IPS DF 4.7 (cell line): ENCODE measurements around the gene SUSD4.

Experiments
- DNase-seq: peaks from one replicate; pipeline ENCODE4 v3.0.0-alpha.2; 2013; ENCODE audit warnings: low spot score; ENCODE audit errors: extremely low read depth

The SUSD4 gene

DNA sequence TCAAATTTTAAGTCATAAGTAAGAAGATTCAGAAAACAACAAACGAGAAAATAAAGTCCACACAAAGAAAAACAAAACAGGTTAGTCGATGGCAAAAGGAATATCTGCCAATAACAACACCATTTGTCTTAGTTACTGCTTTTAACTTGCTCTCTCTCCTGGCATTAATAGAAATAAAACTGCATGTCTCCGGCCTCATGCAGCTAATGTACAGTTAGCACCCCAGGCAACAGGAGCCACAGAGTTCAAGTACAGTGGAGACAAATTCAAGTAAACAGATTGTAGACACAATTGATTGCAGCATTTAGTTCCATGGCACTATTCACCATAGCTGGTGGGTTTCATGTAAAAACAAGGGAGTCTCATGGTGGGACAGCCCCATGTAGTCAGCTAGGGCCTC lies 33.5 kb downstream of the SUSD4 start:
- no peak for DNase-seq

DNA sequence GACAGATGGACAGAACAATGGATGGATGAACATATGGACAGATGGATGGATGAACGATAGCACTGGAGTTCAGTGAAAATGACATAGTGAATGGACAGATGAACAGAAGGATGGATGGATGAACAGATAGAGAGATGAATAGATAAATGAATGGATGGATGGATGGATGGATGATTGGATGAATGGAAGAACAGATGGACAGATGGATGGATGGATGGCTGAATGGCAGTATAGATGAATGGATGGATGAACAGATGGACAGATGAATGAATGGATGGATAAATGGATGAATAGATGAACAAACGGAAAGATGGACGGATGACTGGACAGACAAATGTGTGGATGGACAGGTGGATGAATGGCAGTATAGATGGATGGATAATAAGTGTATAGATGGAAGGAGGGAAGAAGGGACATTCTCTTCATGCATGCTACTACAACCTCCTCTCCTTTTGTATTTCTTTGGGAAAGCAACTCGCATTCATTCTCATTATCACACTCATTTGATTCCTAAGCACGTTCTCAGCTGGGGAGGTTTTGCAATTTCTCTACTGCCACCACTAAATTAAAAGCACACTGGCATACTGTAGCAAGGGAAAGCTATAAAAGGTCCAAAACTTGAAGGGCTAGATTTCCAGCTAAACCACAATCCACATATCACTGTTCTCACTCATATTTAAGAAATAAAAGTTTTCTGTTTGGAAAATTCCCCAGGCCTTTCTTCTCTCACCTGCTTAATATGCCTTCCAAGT lies 34.1 kb downstream of the SUSD4 start:
- no peak for DNase-seq

DNA sequence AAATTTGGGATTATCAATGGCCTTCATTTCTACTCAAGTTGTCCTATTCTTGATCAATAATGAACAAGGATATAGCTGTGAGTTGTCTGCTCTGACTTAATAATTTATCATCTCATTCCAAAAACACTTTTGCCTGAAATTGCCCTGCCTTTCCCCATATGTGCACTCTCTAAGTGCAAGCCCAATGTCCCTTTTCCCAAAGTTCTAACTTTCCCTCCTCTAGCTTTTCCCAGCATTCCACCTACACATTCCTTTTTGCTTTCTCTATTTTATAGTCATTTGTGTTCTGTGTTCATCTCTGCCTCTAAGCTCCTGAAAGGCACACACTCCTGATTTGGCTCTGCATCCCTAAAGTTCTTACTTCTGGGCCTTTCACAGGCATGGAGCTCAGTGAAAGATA lies 34.7 kb downstream of the SUSD4 start:
- no peak for DNase-seq

DNA sequence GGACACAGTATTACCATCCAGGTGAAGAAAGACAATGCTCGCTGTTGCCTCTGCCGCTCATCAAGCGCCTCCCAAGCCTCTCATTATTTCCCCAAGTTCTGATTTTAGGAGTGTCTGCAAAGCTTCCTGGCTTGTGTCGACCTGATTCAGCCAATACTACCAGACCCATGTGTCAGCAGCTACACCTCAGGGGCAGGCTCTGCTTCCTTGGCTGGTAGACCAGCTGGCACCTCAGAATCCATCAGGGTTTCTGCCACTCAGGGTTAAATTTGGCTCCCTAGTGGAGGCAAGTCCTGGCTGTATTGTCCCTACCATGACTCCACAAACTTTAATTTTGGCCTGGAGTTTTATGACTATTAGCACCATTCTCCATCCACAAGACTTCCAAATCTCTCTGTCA lies 35.4 kb downstream of the SUSD4 start:
- DNase-seq, result no peak

DNA sequence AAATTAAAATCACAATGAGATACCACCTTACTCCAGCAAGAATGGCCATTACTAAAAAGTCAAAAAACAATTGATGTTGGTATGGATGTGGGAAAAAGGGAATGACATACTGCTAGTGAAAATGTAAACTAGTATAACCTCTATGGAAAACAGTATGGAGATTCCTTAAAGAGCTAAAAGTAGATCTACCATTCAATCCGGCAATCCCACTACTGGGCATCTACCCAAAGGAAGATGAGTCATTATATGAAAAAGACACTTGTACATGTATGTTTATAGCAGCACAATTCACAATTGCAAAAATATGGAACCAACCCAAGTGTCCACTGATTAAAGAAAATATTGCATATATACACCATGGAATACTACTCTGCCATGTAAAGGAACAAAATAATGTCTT lies 37.2 kb downstream of the SUSD4 start:
- DNase-seq, result no peak

DNA sequence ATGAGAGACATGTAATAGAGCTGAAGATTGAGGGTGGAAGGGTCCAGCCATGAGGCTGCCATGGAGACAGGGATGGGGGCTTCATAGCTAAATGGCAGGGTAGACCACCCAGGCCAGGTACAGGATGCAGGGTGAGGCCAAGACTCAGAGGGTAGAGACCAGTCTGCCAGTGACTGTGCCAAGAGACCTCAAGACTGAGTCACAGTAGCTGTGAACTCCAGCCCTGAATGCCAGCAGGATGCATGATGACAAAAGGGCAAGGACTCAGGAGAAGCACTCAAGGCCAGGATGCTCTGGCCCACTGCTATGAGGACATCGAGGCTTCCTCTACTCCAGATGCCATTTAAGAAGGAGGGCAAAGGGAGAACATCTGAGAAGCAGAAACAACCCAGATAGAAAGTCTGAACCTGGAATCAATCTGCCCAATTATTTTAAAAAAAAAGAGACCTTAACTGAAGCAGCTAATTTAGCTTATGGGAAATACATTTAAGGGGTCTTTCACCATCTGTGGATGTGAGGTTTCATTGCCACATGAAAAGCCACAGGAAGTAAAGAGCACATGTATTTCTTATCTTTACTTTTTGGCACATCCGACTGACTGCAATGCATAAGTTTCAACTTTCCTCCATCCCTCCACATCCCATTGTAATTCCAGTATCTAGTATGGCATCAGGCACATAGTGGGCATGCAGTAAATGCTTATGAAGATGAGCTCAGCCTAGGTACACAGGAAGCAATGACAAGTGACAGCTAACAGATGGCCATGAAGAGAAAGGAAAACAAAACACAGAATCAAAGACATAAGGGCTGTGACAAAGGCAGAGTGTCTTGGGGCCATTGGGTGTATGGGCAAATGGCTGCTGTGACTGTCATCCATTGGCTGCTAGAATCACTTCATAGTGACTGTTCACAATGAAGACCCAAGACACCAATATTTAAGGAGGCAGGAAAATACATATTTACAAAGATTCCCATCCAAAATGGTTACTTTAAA lies 40.2 kb downstream of the SUSD4 start:
- no peak for DNase-seq

DNA sequence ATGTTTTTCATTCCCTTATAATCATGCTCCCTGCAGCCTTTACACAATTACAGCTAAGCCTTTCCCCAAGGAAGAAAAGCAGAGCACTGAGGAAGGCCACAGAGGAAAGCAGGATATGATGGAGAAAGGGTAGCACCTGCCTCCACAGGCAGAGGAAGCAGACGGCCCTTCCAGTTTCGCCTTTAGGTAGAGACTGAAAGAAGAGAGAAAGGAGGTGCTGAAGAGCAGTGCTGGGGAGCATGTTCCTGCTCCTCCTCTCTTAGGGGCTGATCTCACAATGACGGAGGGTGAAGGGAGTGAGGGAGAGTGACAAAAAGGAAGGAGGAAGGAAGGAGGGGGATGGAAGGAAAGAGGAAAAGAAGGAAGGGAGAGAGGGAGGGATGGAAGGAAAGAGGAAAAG lies 41.1 kb downstream of the SUSD4 start:
- no peak for DNase-seq

DNA sequence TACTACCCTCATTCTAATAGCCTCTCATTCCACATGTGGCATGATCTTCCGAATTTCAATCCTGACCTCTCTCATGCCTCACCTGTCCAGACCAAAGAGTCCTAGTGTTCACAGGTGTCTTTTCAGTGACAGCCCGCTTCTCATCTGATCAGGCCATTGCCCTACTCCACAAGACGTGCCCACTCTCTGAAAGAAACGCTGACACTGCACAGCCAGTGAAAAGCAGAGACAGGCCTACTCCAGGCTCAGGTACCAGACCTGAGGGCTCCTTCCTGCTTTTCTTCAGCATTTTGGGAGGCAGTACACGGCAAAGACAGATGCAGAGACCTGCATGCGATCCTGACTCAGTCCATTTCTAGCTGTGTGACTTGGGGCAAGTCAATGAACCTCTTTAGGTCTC lies 43.0 kb downstream of the SUSD4 start:
- DNase-seq, result no peak

DNA sequence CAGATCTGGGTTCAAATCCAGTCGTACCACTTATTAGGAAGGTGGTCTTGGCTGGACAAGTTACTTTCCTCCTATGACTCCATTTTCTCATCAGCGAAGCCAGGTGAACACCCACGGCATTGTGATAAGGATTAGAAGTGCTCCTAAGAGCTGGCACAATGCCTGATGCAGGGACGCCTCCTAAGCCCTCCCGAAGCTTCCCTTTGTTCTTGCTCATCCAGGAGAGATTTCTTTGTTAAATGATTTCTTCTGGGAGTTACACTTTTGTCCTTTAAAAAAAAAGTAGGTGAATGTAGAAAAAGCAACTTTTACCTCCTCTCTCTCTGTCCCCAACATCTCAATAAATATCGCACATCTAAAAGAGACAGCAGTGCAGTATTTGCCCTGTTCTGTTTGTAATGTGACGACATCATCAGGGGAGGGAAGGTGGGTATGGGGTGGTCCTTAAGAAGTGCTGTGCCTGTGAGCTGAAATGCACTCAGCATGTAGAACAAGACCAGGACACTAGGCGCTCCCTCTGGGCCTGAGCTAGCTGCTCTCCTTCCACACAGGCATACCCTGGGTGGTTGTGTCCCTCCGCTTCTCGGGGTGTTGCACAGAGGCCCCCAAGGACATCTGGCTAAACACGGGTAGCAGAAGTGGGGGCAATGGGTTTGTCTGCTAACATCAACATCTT lies 43.9 kb downstream of the SUSD4 start:
- DNase-seq, result peak; percentile 5

DNA sequence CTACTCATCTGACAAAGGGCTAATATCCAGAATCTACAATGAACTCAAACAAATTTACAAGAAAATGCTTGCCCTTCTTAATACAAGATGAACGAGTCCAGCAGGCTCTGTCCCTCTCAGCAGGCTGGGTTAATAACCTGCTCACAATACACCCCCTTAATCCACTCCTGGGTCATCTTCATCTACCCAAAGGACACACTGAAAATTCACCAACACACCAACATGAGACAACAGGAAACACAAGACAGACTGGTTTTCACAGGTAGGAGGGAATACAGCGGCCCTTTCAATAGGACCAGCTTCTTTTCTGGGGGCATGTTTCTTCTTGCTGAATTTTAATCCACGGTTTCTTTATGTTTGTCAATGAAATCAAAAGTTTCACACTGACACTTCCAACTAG lies 44.6 kb downstream of the SUSD4 start:
- DNase-seq, result no peak

DNA sequence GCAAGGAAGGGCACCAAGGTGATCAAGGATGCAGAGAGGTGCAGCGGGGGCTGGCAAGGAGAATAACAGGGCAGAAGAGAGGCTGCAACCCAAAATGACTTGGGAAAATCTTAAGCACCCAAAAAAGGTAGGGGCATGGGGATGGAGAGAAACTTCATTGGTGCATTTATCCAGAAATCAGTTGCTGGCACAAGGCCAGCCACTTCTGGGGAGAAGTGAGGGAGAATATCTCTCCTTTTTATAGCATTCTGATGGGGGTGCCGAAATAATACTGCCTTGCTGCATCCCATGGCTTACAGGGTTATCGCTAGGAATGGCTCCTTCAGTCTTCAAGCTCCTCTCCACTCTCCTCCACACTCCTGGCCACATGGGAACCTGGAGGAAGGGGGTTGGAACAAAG lies 47.9 kb downstream of the SUSD4 start:
- DNase-seq, result no peak

DNA sequence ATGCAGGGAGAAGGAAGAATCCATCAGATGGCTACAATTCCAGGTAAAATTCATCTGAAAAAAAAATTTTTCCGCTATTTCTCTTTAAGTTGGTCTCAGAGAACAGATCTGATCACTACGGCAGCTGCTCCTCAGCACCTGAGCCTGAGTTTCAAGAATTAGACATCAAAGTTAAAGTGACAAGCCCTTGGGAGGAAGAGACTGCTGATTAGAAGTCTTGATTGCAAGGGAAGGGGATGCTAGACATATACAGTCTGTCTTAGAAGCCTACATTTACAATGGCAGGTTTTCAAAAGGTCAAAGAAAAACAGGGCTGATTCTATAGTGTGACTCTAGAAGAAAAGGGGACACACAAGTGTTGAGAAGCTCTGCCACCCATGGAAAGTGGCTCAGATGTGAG lies 48.3 kb downstream of the SUSD4 start:
- no peak for DNase-seq

DNA sequence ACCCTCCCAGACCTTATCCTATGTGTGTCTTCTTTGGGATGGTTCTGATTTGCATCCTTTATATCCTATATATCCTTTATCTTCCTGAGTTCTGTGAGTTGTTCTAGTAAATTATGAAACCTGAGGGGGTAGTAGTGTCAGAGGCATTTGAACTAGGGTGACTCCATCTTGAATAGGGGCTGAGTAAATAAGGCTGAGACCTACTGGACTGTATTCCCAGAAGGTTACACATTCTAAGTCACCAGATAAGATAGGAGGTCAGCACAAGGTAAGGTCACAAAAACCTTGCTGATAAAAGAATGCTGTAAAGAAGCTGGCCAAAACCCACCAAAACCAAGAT lies 50.6 kb downstream of the SUSD4 start:
- no peak for DNase-seq

DNA sequence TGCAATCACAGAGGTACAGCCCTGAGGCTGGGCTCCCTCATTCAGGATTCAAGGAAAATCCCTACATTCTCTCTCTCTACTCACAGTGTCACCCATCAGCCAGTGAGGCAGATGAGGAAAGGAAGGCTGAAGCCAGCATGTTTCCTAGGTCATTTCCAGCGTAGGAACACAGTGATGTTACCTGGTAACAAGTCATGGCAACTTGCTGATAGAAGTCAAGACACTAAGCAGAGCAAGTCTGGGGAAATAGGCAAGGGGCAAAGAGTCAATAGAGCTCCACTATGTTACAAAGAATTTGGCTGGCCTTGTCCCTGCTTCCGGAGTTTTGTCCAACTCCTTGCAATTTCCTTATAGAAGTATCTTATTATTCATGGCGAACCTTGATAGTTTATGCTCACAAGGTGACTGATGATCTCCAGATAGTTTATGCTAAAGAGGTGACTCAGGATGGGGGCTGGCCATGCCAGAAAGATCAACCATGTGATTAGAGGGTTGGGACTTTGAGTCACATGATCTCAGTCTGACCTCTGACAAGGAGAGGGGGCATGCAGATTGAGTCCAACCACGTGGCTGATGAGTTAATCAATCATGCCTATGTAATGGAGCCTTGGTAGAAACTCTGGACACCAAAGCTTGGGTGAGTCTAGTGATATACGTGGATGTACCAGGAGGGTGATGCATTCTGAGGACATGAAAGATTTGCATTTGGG lies 51.1 kb downstream of the SUSD4 start:
- no peak for DNase-seq

DNA sequence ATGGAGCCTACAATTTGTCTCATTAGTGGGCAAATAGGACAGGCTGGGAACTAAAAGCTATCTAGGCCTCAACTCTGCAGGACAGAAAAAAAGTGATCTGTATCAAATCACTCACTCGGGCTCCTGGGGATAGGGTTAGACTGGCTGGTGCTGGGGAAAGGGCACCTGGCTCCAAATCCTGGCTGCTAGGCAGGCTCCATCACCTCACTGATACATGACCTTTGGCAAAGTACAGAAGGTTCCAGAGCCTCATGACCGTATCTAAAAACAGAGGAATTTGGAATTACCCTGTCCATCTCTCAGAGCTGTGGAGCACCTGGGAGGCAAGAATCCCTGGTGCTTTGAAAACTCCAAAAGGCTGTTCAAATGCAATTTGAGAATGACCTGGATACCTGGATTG lies 51.7 kb downstream of the SUSD4 start:
- DNase-seq, result no peak

DNA sequence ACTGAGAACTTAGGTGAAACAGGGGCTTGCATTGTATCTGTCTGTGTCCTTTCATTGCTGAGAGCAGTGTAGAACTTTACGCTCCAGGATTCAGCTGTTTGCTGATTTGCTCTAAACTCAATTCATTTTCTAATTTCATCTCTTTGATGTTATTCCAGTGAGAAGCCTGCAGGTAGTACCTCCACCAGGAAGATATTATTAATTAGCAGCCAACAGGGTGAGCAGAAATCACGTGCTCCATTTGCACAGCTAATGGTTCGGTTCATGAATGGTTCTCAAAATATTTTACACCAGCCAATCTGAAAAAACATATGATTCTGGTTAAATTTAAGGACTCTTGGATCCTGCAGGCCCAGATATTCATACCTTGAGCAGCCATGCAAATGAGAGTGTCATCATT lies 52.1 kb downstream of the SUSD4 start:
- no peak for DNase-seq

DNA sequence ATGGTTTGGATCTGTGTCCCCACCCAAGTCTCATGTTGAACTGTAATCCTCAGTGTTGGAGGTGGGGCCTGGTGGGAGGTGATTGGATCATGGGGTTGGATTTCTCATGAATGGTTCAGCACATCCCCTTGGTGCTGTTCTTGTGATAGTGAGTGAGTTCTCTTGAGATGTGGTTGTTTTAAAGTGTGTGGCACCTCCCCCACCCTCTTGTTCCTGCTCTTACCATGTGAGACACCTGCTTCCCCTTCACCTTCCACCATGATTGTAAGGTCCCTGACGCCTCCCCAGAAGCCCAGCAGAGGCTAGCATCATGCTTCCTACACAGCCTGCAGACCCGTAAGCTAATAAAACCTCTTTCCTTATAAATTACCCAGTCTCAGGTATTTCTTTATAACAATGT lies 55.8 kb downstream of the SUSD4 start:
- DNase-seq, result no peak

DNA sequence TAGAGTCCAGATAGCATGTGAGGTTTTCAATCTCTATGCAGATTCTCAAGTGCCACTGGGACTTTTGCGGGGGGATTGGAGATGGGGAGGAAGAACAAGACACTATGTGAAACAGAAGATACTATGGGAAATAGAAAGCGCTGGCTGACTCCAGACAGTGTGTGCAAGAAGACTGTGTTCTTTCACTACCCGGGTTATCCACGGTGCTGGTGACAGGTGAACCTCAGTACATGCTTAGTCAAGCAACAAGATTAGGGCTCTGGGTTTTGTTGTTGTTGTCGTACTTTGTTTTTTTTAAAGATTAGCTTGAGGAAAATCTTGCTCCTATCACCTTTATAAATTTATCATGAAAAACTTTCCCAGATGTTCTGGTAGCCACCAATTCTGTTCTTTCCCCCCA lies 56.4 kb downstream of the SUSD4 start:
- DNase-seq, result no peak

DNA sequence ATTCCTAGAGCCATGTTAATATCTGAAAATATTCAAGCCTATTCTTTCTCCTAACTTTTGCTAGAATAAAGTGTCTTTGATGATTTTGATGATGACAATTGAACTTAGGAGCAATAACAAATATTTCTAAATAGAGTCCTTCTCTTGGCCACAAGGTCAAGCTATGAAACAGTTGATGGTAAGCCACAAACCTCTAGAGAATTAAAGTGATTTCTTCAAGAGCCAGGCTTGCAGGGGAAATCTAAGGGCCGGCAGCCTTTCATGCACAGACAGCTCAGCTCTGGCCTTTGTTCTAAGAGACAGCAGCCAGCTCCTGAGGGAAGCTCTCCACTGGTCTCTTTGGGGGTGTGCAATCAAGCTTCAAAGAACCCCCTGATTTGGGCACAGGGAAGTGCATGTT lies 59.0 kb downstream of the SUSD4 start:
- DNase-seq, result no peak

DNA sequence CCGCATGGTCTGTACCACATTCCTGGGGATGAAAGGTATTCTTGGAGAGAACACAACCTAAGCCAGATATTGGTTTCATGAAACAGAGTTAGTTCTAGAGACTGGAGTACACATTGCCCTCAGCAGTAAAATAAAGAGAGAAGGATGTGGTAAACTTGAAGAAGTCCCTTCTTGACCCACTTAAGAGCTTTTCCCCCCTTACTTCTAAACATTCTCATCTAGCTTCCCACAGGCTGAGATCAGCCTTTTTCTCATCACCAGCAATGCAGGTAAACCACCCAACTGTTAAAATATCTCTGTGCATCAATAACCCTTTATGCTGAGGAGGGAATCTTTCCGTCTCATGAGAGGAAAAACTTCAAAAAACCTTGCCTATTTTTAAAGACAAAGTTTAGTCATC lies 62.6 kb downstream of the SUSD4 start:
- DNase-seq, result no peak

DNA sequence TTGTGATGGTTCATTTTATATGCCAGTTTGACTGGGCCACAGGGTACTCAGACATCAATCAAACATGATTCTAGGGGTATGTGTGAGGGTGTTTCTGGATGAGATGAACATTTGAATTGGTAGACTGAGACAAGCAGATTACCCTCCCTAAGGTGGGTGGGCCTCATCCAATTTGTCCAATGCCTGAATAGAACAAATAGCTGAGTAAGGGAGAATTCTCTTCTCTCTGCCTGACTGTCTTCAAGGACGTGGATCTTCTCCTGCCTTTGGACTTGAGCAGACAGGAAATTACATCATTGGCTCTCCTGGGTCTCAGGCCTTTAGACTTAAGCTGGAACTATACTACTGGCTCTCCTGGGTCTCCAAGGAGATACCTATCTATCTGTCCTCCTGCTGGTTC lies 64.4 kb downstream of the SUSD4 start:
- no peak for DNase-seq

DNA sequence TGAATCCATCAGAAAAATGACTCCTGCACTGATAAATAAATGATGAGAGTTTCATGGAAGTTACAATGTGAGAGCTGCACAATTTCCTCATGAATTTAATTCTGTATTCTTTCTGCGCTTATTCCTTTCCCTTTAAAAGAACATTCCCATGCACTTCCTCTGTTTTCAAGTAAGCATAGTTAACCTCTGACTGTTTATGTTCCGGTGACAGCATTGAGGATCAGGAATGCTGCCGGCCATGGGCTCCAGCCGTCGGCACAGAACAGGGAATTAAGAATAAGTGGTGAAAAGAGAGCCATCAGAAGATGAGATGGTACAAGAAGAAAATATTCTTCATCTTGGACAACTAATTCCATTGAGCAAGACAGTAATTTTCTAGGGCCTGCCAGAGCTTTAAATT lies 65.3 kb downstream of the SUSD4 start:
- DNase-seq, result no peak
